KOPT-K1 (cell line): ENCODE results near the gene TWF2.

Experiments
- H3K27ac ChIP-seq: fragments of 200-600 bp; sonication (generic); 2 replicates; pipeline ENCODE4 v1.5.1; 2016; ENCODE audit warnings: antibody characterized with exemption, mild to moderate bottlenecking, low read depth, low read length; ENCODE audit not compliant: poor library complexity, severe bottlenecking
- H3K36me3 ChIP-seq: fragments of 200-600 bp; sonication (generic); 2 replicates; pipeline ENCODE4 v1.5.1; 2017; ENCODE audit warnings: antibody characterized with exemption, mild to moderate bottlenecking, low read length, moderate library complexity; ENCODE audit not compliant: insufficient read depth
- H3K9me3 ChIP-seq: fragments of 200-600 bp; sonication (generic); 2 replicates; pipeline ENCODE4 v1.5.1; 2017; ENCODE audit warnings: antibody characterized with exemption, low read length, mild to moderate bottlenecking; ENCODE audit not compliant: insufficient read depth, poor library complexity, severe bottlenecking

The TWF2 gene

GRCh38 chr3:52197499-52197841, 41.5 kb downstream of the TWF2 start:
- Histone ChIP-seq H3K27ac (peak overlapping the region; percentile 79), H3K9me3 (no peaks in the 10 kb centered on the region)

DNA sequence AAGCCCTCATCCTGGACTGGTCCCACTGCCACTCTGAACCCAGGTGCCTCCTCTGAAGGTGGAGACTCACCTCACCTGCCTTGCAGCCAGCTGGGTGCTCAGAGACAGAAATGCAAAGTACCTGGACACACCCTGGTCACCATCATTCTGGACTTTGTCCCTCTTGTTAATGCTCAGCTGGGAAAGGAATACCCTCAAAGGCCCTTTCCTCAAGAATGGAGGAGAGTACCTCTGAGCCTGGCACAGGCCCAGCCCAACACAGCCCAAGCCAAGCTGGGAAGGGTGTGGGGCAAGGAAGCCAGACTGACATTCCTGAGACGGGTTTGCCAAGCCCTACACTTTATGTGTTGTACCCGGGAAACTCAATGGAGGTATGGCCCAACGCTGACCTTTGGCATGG, 42.0 kb downstream of the TWF2 start:
- H3K27ac ChIP-seq: peak overlapping the region; percentile 79
- no peaks in the 10 kb centered on the region for H3K9me3 ChIP-seq
- H3K36me3 ChIP-seq: peaks cover 27% of the 10 kb centered on the region

More at GRCh38 chr3:52197499-52197841, 41.5 kb downstream of the TWF2 start:
- peaks cover 32% of the 10 kb centered on the region for H3K36me3 ChIP-seq

GRCh38 chr3:52195823-52196331, 43.1 kb downstream of the TWF2 start:
- Histone ChIP-seq H3K36me3 (peaks cover 16% of the 10 kb centered on the region), H3K9me3 (no peaks in the 10 kb centered on the region), H3K27ac (no peak overlapping the region)

GRCh38 chr3:52195291-52195597, 43.7 kb downstream of the TWF2 start:
- H3K36me3 ChIP-seq: peaks cover 11% of the 10 kb centered on the region
- H3K9me3 ChIP-seq: no peaks in the 10 kb centered on the region
- no peak overlapping the region for H3K27ac ChIP-seq

DNA sequence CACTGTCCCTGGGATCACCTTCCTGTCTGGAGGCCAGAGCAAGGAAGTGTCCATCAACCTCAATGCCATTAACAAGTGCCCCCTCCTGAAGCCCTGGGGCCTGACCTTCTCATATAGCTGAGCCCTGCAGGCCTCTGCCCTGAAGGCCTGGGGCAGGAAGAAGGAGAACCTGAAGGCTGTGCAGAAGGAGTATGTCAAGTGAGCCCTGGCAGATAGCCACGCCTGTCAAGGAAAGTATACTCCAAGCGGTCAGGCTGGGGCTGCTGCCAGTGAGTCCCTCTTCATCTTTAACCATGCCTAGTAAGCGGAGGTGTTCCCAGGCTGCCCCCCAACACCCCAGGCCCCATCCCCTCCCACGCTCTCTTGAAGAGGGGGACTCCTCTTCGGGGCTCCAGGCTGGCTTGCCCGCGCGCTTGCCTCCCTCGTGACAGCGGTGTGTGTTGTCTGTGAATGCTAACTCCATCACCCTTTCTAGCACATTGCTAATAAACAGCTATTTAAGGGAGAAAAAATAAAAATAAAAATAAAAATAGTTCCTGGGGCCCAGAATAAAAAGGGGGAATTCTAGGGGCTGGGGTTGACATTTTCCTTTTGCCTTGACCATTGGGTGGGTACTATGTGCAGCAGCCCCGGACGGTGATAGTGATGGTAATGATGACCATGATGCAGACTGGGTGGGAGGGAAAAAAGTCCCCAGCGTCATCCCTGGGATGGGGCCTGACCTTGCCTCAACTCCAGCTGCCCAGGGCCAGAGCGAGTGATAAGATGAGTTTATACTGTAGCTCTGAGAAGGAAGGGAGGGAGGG, 44.3 kb downstream of the TWF2 start:
- Histone ChIP-seq H3K27ac (no peak overlapping the region), H3K9me3 (no peaks in the 10 kb centered on the region), H3K36me3 (peaks cover 8% of the 10 kb centered on the region)

GRCh38 chr3:52193065-52193464, 45.9 kb downstream of the TWF2 start:
- Histone ChIP-seq H3K27ac (no peak overlapping the region), H3K9me3 (no peaks in the 10 kb centered on the region), H3K36me3 (no peaks in the 10 kb centered on the region)

DNA sequence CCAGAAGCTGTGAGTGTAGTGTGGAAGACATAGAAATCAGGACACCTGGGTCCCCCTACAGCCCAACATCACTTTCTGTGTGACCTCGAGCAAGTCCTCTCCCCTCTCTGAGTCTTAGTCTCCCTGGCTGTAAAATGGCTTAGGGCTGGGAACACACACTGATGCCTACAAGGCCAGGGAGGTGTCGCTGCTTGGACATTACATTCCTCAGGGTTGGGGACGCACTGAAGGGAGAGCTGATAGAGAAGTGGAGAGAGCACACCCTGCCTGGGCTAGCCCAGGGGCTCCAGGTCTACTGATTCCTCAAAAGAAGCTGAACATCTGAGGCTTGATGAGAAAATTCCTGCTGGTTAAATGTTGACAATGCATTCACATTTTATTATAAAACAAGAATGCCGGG, 47.3 kb downstream of the TWF2 start:
- Histone ChIP-seq H3K27ac (no peak overlapping the region), H3K9me3 (no peaks in the 10 kb centered on the region), H3K36me3 (no peaks in the 10 kb centered on the region)

- H3K36me3 ChIP-seq: no peaks in the 10 kb centered on the region
- no peaks in the 10 kb centered on the region for H3K9me3 ChIP-seq
- H3K27ac ChIP-seq: no peak overlapping the region
These were observed 48.5 kb downstream of the TWF2 start for GRCh38 chr3:52190294-52191074.

- no peaks in the 10 kb centered on the region for H3K9me3 ChIP-seq
- H3K27ac ChIP-seq: no peak overlapping the region
- no peaks in the 10 kb centered on the region for H3K36me3 ChIP-seq
These were observed 50.4 kb downstream of the TWF2 start for GRCh38 chr3:52188556-52188955.

DNA sequence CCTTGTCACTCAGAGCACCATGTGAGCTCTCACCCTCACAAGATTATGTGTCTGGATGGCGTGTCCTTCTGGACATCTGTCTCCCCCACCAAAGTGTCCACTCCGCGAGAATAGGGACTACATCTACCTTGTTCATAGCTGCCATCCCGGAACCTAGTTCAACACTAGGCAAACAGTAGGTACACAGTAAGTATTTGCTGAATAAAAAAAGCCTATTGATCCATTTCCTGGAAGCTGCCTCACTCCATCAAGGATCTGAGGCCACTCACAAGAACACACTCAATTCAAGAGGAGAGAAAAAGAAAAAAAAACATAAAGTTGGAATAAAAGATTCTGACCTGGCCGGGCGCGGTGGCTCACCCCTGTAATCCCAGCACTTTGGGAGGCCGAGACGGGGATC, 52.2 kb downstream of the TWF2 start:
- no peaks in the 10 kb centered on the region for H3K9me3 ChIP-seq
- H3K27ac ChIP-seq: no peak overlapping the region
- no peaks in the 10 kb centered on the region for H3K36me3 ChIP-seq

DNA sequence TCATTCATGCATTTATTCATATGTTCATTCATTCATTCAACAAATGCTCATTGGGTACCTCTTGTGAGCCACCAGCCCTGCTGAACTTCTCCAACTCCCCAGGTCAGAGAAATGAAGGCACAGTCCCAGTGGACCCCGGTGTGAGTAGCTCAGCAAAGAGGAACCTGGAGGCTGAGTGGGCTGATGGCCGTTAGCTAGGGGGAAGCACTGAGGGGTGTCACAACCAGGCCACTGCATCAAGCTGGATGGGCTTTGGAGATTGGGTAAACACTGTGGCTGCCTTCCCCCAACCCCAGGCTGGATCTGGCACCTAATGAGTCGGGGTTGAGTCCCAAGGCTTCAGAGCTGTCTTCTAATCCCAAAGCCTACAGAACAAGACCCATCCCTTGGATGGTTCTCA, 53.1 kb downstream of the TWF2 start:
- Histone ChIP-seq H3K36me3 (no peaks in the 10 kb centered on the region), H3K27ac (no peak overlapping the region), H3K9me3 (no peaks in the 10 kb centered on the region)

- H3K27ac ChIP-seq: no peak overlapping the region
- no peaks in the 10 kb centered on the region for H3K36me3 ChIP-seq
- no peaks in the 10 kb centered on the region for H3K9me3 ChIP-seq
These were observed 53.6 kb downstream of the TWF2 start for GRCh38 chr3:52185311-52185710.

DNA sequence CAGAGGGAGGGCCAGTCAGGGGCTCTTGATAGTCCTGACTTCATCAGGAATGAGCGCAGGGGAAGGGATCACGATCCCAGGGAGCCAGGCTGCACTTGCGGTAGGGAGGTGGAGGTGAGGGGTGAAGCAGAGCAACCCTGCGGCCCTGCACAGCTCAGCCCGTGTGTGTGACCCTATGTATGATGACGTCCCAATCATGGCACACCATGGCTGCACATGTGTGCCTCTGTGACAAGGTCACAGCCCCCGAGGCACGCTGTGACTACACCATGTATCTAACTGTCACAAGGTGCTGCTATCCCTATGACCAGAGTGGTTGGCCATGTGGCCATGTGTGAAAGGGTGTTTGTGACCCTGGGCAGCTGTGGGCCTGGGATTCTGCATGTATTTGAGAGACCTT, 54.3 kb downstream of the TWF2 start:
- Histone ChIP-seq H3K36me3 (no peaks in the 10 kb centered on the region), H3K27ac (no peak overlapping the region), H3K9me3 (no peaks in the 10 kb centered on the region)

DNA sequence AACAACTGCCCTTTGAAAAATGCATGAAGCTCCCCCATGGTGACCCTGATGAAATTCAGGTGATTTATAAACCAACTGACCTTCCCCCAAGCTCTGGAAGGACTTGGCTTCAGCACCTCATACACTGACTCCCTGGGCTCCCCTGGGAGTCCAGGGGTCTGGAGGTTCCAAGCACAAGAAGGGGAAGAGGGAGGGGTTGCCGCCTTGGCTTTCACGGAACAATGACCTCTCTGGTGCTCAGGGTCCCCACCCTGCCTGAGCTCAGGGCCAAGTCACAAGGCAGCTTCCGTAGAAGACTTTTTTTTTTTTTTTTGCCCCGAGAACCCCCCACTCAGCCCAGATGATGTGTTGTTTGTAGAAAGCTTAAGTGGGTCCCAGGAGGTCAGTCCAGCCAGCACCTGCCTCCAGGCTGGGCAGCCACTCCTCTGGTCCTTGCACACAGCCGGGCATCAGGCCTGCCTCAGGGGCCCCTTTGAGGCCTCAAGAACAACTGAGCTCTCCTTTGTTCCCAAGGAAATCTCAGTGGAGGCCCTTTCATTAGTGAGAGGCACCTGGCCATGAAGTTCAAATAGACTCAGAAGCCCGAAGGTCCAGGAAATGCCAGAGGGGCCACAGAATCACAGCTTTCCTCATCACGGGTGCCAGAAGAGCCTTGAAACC, 55.0 kb downstream of the TWF2 start:
- H3K27ac ChIP-seq: no peak overlapping the region
- H3K9me3 ChIP-seq: no peaks in the 10 kb centered on the region
- no peaks in the 10 kb centered on the region for H3K36me3 ChIP-seq

- Histone ChIP-seq H3K27ac (no peak overlapping the region), H3K9me3 (no peaks in the 10 kb centered on the region), H3K36me3 (no peaks in the 10 kb centered on the region)
These were observed 56.3 kb downstream of the TWF2 start for GRCh38 chr3:52182691-52183090.
